ENCODE results near the gene MET.

Gene MET

DNA sequence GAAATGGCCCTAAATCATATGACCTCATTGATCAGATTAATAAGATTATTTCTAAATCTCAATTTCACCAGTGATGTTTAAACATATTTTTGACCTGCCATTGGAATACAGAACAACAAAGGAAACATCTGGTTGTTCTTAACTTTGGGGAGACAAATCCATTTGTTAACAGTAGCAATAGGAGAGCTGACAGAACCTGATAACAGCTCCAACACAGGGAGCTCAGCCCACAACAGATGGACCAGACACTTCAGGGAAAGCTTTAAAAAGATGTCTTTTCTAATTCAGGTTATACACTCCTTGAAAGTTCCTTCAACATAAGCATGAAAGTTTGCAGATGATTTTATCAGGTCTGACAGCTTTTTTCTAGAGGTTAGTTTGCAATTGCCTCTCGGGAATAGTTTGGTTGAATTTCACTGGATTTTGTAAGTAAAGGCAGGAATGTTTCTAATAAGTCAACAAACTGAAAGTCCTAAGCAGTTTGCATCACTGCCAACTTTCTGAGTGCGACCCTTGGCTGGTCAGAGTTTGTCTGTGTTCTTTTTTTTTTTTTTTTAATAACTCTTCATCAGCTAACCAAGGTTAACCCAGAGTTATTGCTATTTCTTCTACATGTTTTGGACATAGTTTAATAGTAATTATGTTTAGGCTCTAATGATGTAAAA is 6.5 kb upstream of the MET start:
- no peak for DNase-seq

DNA sequence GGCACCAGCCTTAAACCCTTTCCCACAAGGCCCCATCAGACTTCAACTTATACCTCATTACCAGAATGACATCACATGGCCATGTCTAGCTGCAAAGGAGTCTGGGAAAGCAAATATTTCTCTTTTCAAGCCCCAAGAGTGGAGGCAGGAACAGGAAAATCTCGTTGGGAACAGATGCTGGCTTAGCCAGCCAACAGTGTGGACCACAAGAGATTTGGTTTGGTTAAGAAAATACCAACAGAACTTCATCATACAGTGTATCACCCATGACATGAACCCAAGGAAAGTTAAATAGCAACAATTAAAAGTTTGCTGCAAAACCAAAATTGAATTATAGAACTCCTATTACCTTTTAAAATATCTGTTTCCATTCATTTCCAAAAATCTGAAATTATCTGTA is 2.2 kb upstream of the MET start:
- DNase-seq = no peak

DNA sequence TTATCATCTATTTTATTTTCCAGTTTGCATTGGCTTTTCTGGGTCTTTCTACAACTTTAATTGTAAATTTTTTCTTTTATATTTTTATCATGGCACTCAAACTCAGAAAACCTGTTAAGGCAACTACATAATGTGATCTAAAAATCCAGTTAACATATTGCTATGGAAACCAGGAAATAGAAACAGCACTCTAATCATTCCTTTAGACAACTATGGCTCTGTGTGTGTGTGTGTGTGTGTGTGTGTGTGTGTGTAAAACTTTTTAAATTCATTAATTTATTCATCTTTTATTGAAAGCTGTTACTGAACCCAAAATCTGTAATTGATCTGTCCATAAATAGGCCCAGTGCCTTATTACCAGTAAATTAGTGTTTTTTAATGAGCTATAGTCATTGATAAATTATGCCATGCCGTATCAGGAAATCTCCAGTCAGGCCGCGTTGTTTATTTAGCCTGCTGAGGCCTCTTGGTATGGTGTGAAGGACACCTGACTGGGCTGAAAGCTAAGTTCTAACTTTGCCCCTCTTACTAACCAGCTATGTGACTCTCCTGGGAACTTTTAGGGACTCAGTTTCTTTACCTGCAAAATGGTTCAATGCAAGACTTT is 1.5 kb upstream of the MET start:
- no peak for DNase-seq

DNA sequence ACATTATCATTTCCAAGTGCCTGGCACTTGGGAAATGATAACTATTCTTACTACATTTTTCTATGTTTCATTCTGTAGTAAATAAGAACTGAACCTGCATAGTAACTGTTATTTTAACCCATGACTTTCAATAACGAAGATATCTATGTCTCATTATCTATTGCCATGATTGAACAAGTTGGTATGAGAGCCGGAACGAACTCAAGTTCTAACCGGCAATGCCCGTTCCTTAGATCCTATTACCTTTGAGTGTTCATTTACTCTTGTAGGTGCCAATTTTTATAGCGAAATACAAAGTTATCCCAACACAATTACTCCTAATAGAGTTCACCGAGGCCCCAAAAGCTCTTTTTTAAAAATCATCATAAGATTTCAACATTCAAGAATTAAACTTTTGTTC is 885 bp upstream of the MET start:
- no peak for DNase-seq

DNA sequence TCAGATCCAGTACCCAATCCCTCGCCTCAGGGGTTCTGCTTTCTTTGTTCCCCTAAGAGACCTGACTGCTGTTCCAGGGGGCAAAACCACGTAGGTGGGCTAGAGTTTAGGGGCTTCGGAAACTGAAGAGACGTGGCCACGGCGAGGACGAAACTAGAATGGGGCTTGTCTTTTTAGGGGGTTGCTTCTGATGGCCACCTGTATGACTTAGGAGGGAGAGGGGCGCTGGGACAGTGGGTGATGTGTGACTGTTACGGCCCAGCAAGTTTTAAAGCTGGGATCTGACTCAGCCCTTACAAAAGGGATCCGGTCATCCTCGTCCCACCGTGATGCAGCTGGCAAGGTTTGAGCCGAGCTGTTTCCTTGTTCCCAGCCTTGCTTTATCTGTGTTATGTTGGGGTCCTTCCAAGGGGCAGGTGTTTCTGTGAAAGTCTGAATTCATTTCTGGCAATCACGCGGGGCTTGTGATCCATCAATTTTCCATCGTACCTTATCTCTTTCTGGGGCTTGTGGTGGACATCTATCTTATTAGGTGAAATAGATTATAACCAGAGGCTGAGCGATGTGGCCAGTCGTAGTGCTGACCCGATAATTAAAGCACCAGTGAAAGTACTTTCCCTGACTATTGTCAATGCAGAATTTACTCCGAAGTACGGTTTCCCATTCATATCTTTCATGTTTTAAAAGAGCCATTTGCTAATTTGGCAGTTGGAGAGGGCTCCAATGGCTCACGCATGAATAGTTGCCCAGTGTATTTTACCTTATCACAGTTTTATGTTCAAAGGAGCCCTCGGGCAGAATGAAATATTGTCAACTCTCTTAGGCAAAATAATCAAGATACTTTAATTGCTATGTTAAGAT is 830 bp downstream of the MET start:
- no peak for DNase-seq

DNA sequence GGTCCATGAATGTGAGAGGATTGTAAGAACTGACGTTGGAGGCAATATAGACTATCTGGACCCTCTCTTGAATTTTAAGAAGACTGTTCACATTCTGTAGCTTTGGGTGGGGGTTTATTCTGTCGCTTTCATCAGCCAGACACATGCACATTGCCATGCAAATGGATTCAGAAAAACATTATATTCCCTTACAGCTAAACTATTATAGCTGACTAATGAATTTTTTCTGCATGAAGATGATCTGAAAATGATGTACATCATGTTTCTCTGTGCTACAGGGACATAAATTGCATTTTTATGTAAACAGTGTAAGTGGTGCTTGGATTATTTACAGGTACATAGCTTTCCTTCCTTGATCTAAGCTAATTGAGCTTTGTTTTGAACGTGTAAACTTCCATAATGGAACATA is 1.5 kb downstream of the MET start:
- no peak for DNase-seq

DNA sequence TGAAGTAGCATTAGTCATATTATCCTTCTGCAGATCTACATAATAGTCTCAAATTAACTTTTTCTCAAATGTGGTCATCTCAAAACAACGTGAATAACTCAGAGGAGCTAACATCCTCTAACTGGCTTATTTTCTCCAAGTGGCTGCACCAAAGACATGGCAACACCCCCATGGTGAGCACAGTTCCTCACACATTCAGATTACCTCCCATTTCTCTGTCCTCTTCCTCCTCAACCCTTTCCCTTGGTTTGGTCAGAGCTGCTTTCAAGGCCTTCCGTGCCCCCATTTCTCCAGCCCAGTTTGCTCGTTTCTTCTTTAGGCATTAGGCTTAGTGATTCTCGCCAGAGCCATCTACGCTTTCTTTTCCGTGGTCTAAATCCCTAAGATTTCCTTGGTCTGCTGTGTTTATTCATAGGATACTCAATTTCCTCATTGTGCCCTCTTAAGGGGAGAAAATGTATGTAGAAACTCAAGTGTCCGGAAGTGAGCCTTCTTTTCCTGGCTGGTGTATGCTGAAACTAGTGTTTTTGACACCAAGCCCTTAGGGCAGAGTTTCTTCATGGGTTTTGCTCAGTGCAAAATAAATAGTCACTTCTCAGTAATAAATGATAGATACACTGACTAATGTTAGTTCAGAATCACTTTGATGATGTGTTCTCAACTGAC is 2.6 kb downstream of the MET start:
- no peak for DNase-seq

DNA sequence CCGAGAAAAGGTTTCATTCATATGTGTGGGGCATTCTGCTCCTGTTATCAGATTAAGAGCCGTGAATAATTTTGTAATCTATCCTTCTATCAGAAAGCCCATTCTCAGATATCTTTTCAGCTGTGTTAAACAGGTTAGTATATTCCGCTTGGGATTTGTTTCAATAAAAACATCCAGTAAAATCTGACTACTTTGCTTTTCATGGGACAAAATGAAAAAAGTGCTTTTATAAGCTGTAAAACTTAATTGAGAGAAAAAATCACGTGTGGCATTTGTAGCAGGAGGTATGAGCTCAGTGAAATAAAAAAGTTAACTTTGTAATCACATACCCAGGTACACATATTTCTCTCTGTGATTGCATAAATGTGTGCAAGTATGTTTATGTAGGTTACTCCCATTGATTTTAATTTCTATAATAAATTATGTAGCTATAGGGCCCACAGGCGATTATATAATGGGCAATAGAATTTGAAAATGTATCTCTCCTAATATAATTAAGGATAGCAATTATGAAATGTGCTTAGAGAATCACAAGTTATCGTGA is 3.9 kb downstream of the MET start:
- DNase-seq = no peak

DNA sequence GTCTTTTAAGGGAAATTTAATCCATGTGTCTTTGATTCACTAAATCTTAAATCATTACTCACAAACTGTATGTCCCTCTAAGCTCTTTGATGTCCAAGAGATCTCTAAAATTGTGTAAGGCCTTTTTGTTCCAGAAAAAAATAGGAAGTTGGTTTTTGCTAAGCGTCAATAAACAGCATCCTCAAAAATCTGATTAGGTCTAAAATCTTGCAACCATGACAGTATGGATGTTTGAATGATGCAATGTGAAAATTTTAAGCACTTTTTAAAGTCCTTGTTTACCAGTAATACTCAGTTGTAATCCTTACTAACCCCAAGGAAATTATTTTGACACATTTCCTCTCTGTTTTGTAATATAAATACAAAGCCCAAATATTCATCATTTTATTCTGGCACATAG is 6.8 kb downstream of the MET start:
- DNase-seq = no peak

DNA sequence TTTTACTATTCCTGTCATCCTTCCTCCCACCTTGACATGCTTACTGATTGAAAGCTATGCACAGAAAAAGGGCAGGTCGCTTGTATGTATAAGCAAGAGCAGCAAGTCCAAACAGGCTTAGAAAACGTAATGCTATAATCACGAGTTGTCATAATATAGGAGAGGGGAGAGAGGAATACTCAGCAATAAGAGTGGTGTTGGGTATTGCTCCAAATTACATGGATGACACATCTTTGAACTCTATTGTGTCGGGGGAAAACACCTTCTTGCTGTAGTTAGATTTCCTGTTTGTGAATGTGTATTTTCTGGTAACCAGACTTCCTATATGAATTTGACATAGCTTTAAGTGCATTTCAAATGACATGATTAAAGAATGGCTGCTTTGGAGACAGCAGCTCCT is 7.5 kb downstream of the MET start:
- no peak for DNase-seq

DNA sequence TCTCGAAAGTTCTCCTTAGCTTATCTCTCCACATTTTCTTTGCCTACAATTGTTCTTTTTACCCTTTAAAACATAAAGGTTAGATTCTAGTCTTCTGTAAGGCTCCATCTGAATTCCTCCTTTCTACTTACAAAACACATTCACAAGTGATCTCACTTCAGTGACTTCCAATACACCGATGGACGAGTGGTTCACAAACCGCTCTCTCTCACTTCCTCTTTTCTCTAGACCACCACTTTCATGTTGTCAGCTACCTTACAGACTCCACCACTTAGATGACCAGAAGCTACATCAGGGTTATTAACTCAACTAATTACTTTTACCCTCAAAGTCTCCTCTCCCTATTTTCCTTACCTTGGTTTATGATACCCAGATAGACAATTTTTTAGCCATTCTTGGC is 11.8 kb downstream of the MET start:
- DNase-seq = no peak

DNA sequence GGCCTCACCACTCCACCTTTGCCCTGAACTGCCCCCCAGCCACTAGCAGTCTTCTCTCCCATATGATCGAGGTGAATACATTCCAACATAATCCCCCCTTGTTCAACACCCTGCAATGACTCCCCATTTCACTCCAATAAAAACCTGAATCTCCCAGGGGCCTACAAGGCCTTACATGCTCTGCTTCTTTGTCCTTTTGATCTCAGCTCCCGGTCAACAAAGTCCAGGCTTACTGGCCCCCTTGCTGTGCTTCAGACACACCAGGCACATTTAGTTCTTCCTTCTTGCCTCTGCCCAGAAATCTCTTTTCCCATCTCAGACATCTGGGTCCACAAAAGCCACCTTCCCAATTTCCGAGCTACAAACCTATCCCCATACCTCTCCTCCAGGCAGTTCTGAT is 14.0 kb downstream of the MET start:
- no peak for DNase-seq

DNA sequence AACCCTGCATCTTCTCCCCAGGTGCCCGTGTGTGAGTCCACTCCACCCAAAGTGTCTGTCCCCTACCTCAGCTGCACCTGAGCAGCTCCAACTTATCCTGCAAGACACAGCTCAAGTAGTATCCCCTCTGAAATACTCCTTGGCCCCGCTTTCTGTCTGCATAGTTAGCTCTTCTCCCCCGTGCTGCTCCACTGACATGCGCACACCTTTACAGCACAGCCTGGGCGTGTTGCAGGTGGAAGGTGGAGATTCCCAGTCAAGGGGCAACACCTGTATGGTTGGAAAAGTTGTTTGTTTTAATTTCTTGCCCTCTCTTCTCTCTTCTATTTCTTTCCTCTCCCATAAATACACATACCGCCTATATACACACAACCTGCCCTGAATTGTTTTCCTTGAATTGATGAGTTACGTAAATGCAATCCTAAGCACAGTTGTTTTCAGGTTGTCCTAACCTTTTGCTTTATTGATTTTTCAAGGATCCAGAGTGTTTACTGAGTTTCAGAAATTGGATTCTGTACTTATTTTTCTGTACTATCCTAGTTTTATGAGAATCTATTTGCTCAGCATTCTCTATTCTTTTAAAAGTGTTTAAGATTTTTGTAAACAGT is 14.9 kb downstream of the MET start:
- no peak for DNase-seq

DNA sequence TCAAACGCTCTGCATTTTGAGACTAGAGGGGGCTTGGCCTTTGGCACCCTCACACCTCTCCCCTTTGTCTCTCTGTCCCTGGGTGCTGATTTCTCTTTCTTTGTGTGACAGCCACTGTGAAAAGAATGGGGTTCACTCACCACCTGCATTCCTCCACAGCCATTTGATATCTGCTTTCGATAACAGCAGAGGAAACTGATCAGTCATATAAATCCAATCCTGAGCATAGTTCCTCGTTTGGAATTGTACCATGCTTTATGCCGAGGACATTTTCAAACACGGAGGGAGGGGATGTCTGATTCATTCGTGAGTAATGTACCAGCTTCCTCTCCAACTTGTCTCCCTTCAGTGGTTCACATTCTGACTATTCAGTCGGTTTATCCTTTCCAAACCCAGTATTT is 15.8 kb downstream of the MET start:
- no peak for DNase-seq

DNA sequence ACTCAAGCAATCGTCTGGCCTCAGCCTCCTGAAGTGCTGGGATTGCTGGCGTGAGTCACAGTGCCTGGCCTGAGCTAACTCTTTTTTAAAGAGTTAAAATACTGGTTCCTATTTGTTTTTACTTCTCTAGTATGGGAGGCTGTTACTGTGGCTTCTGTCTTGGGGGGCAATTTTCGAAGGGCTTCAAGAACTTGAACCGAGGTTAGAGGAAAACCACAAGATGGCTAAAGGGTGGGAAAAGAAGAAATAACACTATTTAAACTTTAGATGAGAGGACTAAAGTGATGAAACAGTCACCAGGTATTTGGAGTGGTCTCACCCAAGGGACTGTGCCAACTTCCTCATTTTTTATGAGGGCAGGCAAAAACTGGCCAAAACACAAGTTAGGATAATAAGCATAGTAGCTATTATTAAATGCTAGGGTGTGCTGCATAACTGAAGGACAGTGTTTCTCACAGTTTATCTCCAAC is 17.8 kb downstream of the MET start:
- DNase-seq = no peak

DNA sequence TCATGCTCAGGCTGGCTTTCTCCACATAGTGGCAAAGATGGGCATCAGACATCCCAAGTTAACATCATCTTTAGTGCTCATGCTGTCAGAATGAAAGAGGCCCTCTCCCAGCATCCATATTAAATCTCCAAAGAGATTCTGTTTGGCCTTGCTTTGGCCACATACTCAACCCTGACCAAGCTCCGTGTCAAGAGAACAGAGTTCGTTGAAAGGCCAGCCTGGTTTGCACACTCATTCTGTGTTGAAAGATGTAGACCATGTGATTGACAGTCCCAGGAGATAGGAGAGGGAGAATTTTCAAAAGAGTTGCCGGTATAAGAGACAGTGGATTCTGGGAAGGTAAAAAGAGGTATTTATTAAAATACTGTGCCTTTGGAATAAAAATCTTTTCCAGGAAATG is 19.7 kb downstream of the MET start:
- DNase-seq = no peak

DNA sequence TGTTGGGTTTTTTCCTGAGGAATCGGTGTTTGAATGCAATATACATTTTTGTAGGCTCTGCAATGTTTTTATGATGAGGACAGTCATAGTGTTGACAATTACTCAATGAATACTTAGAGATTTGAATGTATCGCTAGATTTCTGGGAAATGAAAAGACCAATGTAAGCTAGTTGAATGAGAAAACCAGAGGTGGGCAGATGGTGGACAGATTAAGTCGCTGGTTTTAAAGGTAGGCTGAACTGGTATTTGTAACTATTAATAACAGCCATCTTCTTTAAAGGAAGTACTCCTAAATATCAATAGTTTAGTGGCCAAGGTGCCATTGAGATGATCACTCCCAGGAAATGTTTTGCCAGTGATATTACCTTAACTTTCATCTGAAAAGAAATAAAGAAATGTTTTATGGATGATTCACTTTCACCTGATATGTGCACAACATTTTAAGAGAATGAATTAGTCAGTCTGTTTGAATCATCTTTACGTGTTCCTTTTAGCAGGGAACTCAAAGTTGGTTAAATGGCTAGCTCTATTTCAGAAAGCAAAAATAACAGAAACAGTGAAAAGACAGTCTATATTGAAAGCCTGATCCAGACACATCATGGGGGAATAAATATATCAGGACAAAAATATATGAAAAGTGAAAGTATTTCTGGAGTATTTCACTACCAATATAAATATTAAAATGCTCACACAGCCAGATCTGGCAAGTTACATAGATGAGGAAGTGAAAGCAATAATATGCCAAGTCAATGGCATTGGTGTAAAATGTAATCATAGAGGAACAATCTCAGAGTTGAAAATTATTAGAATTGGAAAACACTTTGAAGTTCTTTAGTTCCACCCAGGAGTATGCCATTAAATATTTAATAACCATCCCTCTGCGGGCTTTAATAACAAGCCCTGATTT is 20.7 kb downstream of the MET start:
- DNase-seq = no peak

DNA sequence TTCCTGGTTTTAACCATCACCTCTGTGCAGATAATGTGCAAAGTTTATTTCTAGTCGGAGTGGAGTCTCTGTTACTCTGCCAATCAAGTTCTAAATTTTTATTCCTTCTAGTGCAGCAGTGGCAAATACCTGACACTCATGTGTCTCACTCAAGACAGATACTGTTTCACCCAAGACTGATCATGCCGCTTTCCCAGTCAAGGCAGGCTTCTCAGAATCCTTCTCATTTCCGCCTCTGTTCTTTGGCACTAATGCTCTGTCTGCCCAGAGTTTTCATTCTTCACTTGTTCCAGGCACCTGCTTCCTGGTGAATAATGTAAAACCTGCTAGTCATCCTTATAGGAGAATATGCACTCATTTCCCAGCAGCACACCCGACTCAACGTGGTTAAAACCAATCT is 24.7 kb downstream of the MET start:
- DNase-seq = no peak

DNA sequence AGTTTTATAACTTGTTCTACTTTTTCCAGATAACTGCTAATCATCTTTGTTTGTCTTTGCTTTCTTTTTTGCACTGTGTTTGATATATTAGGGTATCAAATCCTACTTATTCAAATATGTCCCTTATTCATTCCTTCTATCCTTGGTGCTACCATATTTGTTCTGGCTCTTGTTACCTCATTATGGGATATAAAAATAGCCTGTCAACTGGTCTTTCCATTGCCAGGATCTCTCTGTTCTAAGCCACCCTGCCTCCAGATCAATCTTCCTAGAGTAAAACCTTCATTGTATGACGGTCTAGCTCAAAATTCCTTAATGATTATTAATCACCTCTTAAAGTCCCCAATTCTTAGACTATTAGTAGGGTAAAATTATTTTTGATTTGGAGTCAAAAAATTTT is 25.2 kb downstream of the MET start:
- no peak for DNase-seq

DNA sequence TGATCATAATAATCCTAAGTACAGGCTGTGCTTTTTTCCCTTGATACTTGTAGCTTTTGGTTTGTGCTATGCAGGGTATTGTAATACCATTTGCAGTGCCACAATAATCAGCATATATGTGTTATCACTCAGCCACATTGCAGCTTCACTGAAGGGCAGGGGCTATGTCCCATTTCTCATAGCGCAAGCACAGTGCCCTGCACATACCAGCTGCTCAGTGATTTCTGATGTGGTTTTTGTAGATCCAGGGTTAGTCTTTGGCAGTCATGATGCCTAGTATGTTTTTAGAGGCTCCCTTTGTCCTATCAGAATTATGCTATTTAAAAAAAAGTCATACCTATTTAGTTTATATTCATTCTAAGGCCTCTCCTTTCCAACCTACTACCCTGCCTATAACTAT is 25.8 kb downstream of the MET start:
- no peak for DNase-seq

DNA sequence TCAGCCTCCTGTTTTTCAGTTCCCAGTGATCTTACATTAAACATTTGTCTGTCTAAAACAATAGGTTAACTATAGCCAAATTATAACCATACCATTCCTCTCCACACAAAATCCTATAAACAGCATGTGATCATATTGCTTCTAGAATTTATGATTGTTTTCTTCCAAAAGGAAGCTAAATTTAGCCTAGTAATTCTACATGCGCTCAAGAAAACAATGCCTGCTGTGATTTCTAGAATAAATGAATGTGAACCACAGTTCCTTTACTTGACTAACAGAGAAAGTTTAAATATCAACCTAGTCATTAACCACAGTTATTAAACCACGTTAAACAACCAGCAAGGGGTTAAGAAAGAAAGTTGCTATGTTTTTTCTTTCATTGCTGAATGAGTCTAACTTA is 26.4 kb downstream of the MET start:
- no peak for DNase-seq

All from NCI-H2029 treated with DMSO at 0.1 percent for 48 hours (cell line).